HUES64 (cell line): ENCODE results near the gene UQCC2.

ENCODE experiments used
- H3K27ac ChIP-seq: 2 replicates; pipeline ENCODE4 v1.7.0; 2013; ENCODE audit warnings: low read depth, low read length, inconsistent platforms
- H3K27me3 ChIP-seq: 2 replicates; pipeline ENCODE4 v1.6.1; 2013; ENCODE audit warnings: mild to moderate bottlenecking, low read length; ENCODE audit not compliant: insufficient read depth
- H3K36me3 ChIP-seq: 2 replicates; pipeline ENCODE4 v1.6.1; 2013; ENCODE audit warnings: mild to moderate bottlenecking, low read length; ENCODE audit not compliant: insufficient read depth
- H3K4me1 ChIP-seq: 2 replicates; pipeline ENCODE4 v1.6.1; 2013; ENCODE audit warnings: mild to moderate bottlenecking, low read length, moderate library complexity; ENCODE audit not compliant: insufficient read depth
- H3K4me3 ChIP-seq: 2 replicates; pipeline ENCODE4 v1.5.1; 2013; ENCODE audit warnings: mild to moderate bottlenecking, low read length, moderate library complexity
- H3K9ac ChIP-seq: 2 replicates; pipeline ENCODE4 v1.6.1; 2013; ENCODE audit warnings: mild to moderate bottlenecking, low read depth, low read length
- H3K9me3 ChIP-seq: 2 replicates; pipeline ENCODE4 v1.6.1; 2013; ENCODE audit warnings: low read depth, low read length; ENCODE audit not compliant: insufficient read depth
- whole genome bisulfite sequencing: fragments of 150-250, 120-280 bp; methylation state at CpG from one replicate; pipeline ENCODE4 v1.1.7; 2013; ENCODE audit warnings: missing lambda C conversion rate; 5-methylcytosine and 5-hydroxymethylcytosine counted together

The UQCC2 gene

GRCh38 chr6:33751771-33752645 lies 40.5 kb upstream of the UQCC2 start:
- Histone ChIP-seq H3K4me3 (no peak overlapping the region), H3K4me1 (peaks cover 10% of the 10 kb centered on the region; the same call in 1 of the 2 replicates), H3K9me3 (no peaks in the 10 kb centered on the region), H3K27ac (no peak overlapping the region), H3K36me3 (no peaks in the 10 kb centered on the region), H3K27me3 (no peaks in the 10 kb centered on the region), H3K9ac (no peak overlapping the region)
- WGBS = 90% methylated on average over 14 of the region's 15 CpGs

- no peak overlapping the region for H3K9ac ChIP-seq
- H3K36me3 ChIP-seq = no peaks in the 10 kb centered on the region
- no peak overlapping the region for H3K4me3 ChIP-seq
- H3K27me3 ChIP-seq = no peaks in the 10 kb centered on the region
- no peaks in the 10 kb centered on the region for H3K9me3 ChIP-seq
- WGBS = 91% methylated on average over 11 of the region's 11 CpGs
- peaks cover 23% of the 10 kb centered on the region for H3K4me1 ChIP-seq
- H3K27ac ChIP-seq = no peak overlapping the region
These were observed 38.9 kb upstream of the UQCC2 start for GRCh38 chr6:33750244-33750991.

- Histone ChIP-seq H3K9ac (no peak overlapping the region), H3K36me3 (no peaks in the 10 kb centered on the region), H3K9me3 (no peaks in the 10 kb centered on the region), H3K27ac (no peak overlapping the region), H3K4me3 (no peak overlapping the region), H3K4me1 (peaks cover 27% of the 10 kb centered on the region), H3K27me3 (no peaks in the 10 kb centered on the region)
- WGBS = 81% methylated on average over 7 of the region's 7 CpGs
These were observed 37.9 kb upstream of the UQCC2 start for GRCh38 chr6:33749401-33749800.

GRCh38 chr6:33748841-33749240 lies 37.3 kb upstream of the UQCC2 start:
- Histone ChIP-seq H3K27ac (no peak overlapping the region), H3K9me3 (no peaks in the 10 kb centered on the region), H3K27me3 (no peaks in the 10 kb centered on the region), H3K4me3 (no peak overlapping the region), H3K9ac (no peak overlapping the region), H3K36me3 (no peaks in the 10 kb centered on the region), H3K4me1 (peaks cover 30% of the 10 kb centered on the region)
- 58% methylated on average over 3 of the region's 4 CpGs for WGBS

- Histone ChIP-seq H3K9me3 (no peaks in the 10 kb centered on the region), H3K4me3 (no peak overlapping the region), H3K4me1 (peaks cover 30% of the 10 kb centered on the region), H3K9ac (no peak overlapping the region), H3K36me3 (no peaks in the 10 kb centered on the region), H3K27me3 (no peaks in the 10 kb centered on the region), H3K27ac (no peak overlapping the region)
- 91% methylated on average over 5 of the region's 5 CpGs for WGBS
These were observed 36.3 kb upstream of the UQCC2 start for GRCh38 chr6:33747823-33748222.

GRCh38 chr6:33746651-33747100 lies 35.2 kb upstream of the UQCC2 start, which contains the start of gene IP6K3:
Gene IP6K3 (minus strand): TSS chr6:33746905. CDS start chr6:33735476, 11,429 bp downstream.
- peak within 1 kb of the TSS; percentile 22; the same call in 1 of the 2 replicates for H3K4me3 ChIP-seq
- no peaks in the 10 kb centered on the region for H3K27me3 ChIP-seq
- H3K4me1 ChIP-seq = peaks cover 30% of the 10 kb centered on the region
- H3K9ac ChIP-seq = no peak within 1 kb of the TSS; the same call in 1 of the 2 replicates
- 40% methylated on average over 10 of the region's 10 CpGs for WGBS
- no peaks in the 10 kb centered on the region for H3K9me3 ChIP-seq
- H3K27ac ChIP-seq = no peak within 1 kb of the TSS
- H3K36me3 ChIP-seq = no peaks in the 10 kb centered on the region

GRCh38 chr6:33746036-33746600 lies 34.6 kb upstream of the UQCC2 start:
- WGBS = 44% methylated on average over 14 of the region's 14 CpGs
- peaks cover 30% of the 10 kb centered on the region for H3K4me1 ChIP-seq

GRCh38 chr6:33745548-33745947 lies 34.0 kb upstream of the UQCC2 start:
- WGBS = 77% methylated on average over 7 of the region's 7 CpGs
- Histone ChIP-seq H3K4me1 (peaks cover 30% of the 10 kb centered on the region), H3K27ac (no peak overlapping the region), H3K27me3 (no peaks in the 10 kb centered on the region), H3K36me3 (no peaks in the 10 kb centered on the region), H3K4me3 (no peak overlapping the region), H3K9ac (no peak overlapping the region; the same call in 1 of the 2 replicates), H3K9me3 (no peaks in the 10 kb centered on the region)

More at GRCh38 chr6:33746036-33746600, 34.6 kb upstream of the UQCC2 start:
- H3K9me3 ChIP-seq = no peaks in the 10 kb centered on the region
- H3K9ac ChIP-seq = no peak overlapping the region
- no peaks in the 10 kb centered on the region for H3K27me3 ChIP-seq
- H3K36me3 ChIP-seq = no peaks in the 10 kb centered on the region
- no peak overlapping the region for H3K27ac ChIP-seq
- peak overlapping the region; percentile 22; the same call in 1 of the 2 replicates for H3K4me3 ChIP-seq

GRCh38 chr6:33744895-33745546 lies 33.5 kb upstream of the UQCC2 start:
- H3K4me1 ChIP-seq = peaks cover 30% of the 10 kb centered on the region
- no peak overlapping the region for H3K27ac ChIP-seq
- no peaks in the 10 kb centered on the region for H3K9me3 ChIP-seq
- H3K27me3 ChIP-seq = no peaks in the 10 kb centered on the region
- H3K9ac ChIP-seq = no peak overlapping the region; the same call in 1 of the 2 replicates
- no peak overlapping the region for H3K4me3 ChIP-seq
- no peaks in the 10 kb centered on the region for H3K36me3 ChIP-seq
- 64% methylated on average over 13 of the region's 13 CpGs for WGBS

GRCh38 chr6:33744001-33744848 lies 32.7 kb upstream of the UQCC2 start:
- Histone ChIP-seq H3K9ac (no peak overlapping the region), H3K9me3 (no peaks in the 10 kb centered on the region), H3K4me3 (no peak overlapping the region), H3K27ac (no peak overlapping the region), H3K27me3 (no peaks in the 10 kb centered on the region), H3K4me1 (peaks cover 30% of the 10 kb centered on the region), H3K36me3 (no peaks in the 10 kb centered on the region)
- WGBS = 49% methylated on average over 10 of the region's 11 CpGs
